Retinal pigment epithelial cell (primary cell): Measurements from ENCODE around the gene C1orf94.

Source experiments
- DNase-seq: peaks from one replicate; pipeline ENCODE4 v3.0.0-alpha.2; 2010; ENCODE audit warnings: low read depth
- H3K4me3 ChIP-seq: 2 replicates; pipeline ENCODE4 v1.5.1; 2011; ENCODE audit warnings: mild to moderate bottlenecking, low read length, control low read depth, moderate library complexity
- TF ChIP-seq, protein P1 (sequence below): conservative IDR thresholded peaks from 2 replicates; pipeline ENCODE4 v1.5.1; 2011; ENCODE audit warnings: low read depth, low read length, control low read depth, inconsistent platforms

The C1orf94 gene

DNA sequence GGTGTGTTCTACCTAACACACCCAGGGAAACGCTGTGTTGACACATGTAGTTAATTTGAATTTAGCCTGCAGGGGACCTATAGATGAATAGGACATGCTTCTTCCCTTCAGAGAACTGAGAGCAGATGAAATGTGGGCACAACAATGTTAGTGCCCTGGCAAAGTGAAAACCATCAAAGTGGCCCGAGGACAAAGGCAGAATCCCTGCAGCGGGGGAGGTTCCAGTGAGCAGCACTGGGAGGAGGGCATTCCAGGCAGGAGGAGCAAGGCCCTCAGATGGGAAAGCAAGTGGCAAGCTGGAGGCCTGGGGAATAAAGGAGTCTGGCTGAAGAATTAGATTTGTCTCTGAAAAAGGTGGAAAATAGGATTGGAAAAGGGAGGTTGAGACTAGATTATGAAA is 37.2 kb downstream of the C1orf94 start:
- DNase-seq: no peak
- H3K4me3 ChIP-seq: no peak overlapping the region
- TF ChIP-seq, protein P1, sequence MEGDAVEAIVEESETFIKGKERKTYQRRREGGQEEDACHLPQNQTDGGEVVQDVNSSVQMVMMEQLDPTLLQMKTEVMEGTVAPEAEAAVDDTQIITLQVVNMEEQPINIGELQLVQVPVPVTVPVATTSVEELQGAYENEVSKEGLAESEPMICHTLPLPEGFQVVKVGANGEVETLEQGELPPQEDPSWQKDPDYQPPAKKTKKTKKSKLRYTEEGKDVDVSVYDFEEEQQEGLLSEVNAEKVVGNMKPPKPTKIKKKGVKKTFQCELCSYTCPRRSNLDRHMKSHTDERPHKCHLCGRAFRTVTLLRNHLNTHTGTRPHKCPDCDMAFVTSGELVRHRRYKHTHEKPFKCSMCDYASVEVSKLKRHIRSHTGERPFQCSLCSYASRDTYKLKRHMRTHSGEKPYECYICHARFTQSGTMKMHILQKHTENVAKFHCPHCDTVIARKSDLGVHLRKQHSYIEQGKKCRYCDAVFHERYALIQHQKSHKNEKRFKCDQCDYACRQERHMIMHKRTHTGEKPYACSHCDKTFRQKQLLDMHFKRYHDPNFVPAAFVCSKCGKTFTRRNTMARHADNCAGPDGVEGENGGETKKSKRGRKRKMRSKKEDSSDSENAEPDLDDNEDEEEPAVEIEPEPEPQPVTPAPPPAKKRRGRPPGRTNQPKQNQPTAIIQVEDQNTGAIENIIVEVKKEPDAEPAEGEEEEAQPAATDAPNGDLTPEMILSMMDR: no peak

DNA sequence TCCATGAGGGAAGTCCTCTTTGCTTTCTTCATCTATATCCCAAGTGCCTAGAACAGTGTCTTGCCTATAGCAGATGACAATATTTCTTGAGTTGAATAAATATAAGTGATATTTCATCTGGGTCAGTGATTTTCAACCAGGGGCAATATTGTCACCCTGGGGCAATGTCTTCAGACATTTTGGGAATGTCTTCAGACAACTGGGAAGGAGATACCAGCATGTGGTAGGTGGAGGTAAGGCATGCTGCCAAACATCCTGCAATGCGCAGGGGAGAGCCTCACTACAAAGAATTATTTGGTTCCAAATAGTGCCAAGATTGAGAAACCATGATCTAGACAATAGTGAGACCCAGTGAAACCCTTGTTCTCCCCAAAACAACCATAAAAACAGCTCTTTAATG is 54.7 kb downstream of the C1orf94 start:
- H3K4me3 ChIP-seq: no peak overlapping the region
- TF ChIP-seq, protein P1: no peak
- DNase-seq: no peak

DNA sequence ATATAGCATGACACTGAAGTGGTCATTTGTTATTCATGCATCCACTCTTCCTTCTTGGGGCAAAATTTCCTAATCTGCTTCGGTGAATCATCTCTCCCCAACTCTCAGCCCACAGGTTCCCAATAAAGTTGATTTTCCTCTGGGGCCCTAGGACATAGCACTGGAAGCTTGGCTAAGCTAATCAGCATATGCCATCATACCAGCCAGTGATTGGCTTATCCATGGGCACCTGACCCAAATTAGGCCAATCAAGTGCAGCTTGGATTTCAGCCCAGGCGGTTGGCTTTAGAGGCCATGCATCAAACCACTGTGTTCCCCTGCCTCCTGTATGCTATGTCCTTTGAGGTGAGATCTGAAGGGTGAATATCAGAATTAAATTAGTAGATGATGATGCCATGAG is 58.9 kb downstream of the C1orf94 start:
- TF ChIP-seq, protein P1: no peak
- H3K4me3 ChIP-seq: no peak overlapping the region
- DNase-seq: no peak

DNA sequence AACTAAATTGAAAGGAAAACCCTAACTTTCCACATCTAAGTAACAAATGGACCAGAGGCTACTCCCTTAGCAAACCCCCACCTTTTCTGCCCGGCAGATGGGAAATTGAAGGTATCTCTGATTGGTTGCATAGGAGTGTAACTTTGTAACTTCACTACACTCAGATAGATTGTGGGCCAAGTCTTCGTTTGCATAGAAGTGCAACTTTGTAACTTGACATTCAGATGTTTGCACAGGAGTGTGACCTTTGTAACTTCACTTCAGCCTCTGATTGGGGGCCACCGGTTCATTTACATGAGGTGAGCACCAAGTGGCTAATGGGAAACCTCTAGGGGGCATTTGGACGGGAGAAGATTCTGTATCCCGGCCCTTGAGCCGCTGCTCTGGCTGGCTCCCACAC is 59.4 kb downstream of the C1orf94 start:
- no peak for DNase-seq
- TF ChIP-seq, protein P1: no peak
- no peak overlapping the region for H3K4me3 ChIP-seq

DNA sequence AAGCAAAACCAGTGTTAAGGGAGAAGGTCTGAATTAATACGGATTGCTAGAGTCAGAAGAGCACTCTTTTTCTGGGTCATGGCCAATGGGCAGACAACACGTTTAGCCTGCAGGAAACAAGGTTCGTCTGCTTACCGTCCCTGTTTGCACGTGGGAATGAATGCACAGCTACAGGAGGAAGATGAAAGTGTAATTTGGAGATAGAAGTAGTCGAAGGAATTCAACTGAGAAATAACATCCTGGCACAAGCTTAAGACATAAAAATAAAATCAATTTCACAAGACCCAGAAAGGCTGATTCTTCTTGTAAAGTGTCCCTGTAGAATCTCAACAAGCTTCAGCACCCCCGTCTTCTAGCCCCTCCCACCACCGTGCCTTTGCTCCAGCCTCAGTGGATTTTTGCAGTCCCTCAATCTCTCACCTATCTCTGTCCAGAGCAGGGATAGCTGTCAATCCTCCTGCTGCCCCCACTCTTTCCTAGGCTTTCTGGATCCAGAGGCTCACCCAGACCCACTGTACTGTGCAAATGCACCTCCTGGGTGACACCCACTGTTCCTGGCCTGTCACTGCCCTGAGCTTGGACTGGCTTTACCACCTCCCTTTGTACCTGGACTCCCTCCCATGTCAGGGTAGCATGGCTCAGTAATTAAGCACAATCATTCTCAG is 60.6 kb downstream of the C1orf94 start:
- TF ChIP-seq, protein P1: no peak
- no peak overlapping the region for H3K4me3 ChIP-seq
- DNase-seq: no peak

DNA sequence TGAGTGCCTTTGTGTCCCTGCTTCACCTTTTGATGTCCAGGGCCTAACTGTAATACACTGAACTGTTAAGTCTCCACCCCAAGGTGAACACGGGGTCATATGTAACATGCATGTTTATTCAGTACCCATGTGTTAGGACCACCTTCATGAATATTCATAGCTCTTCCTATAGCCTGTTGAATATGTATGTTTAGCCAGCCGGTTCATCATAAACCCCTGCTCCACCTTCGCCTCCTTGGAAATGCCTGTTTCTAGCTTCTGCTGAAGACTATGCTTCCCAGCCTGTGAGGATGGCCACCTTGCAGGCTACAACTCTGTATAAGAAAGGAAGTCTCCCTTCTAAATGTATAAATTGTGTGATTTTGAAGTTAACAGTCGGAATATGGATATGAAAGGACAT is 69.3 kb downstream of the C1orf94 start:
- H3K4me3 ChIP-seq: no peak overlapping the region
- TF ChIP-seq, protein P1: no peak

DNA sequence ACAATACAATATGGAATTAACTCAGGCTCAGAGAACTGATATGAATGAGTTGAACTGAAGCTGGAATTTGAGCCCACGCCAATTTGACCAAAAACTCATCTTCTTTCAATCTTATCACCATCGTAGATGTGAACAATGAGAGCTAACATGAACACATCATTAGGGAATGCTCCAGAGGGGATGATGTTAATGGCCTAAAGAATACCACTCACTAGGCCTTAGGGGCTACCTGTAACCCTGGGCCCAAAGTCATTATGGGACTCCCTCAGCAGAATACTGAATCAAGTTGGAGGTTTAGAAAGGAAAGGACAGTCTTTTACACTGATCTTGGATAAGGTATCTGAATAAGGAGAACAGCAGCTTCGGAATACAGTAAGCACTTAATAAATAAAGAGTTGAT is 73.6 kb downstream of the C1orf94 start:
- TF ChIP-seq, protein P1: no peak
- H3K4me3 ChIP-seq: no peak overlapping the region
- no peak for DNase-seq

More for the DNA sequence above, 69.3 kb downstream of the C1orf94 start:
- DNase-seq: no peak
